ENCODE results near the gene PPP1R7. TPM values are rescaled to one million over a fixed set of nuclear protein-coding genes. Genes with fewer than 3 reads are reported as not detected.

The PPP1R7 gene
- total and polyA plus RNA-seq, 8 donors: 22.8 to 126 (median 54.6) TPM

- no peak for DNase-seq
These were observed 57.4 kb downstream of the PPP1R7 start for GRCh38 chr2:241207641-241208040.

GRCh38 chr2:241208058-241208457, 57.8 kb downstream of the PPP1R7 start:
- no peak for TF ChIP-seq CTCF (IDR thresholded peaks at IDR 0.05)
- TF ChIP-seq EP300 (IDR thresholded peaks at IDR 0.05): no peak
- no peak for TF ChIP-seq POLR2AphosphoS5 (IDR thresholded peaks at IDR 0.05)
- no peak for TF ChIP-seq POLR2A (IDR thresholded peaks at IDR 0.05)
- WGBS, 5 donors: 52 to 76% (median 70%) methylated on average over 6 of the region's 6 CpGs
- Histone ChIP-seq H3K4me3 (no peak overlapping the region), H3K27ac (no peak overlapping the region), H3K36me3 (no peaks in the 10 kb centered on the region), H3K27me3 (no peaks in the 10 kb centered on the region), H3K4me1 (no peaks in the 10 kb centered on the region), H3K9me3 (no peaks in the 10 kb centered on the region)
- intact Hi-C loops (cut with DNase I; ENCODE audit: low total_unique reads): no loop called here
- no peak for DNase-seq

More at GRCh38 chr2:241207641-241208040, 57.4 kb downstream of the PPP1R7 start:
- Histone ChIP-seq H3K27ac (no peak overlapping the region), H3K4me1 (no peaks in the 10 kb centered on the region), H3K27me3 (no peaks in the 10 kb centered on the region), H3K4me3 (no peak overlapping the region), H3K9me3 (no peaks in the 10 kb centered on the region), H3K36me3 (peaks cover 0 to 2% (median 0%) of the 10 kb centered on the region in 4 donors)
- intact Hi-C loops (cut with DNase I; ENCODE audit: low total_unique reads): no loop called here
- TF ChIP-seq EP300 (IDR thresholded peaks at IDR 0.05) (no peak), CTCF (IDR thresholded peaks at IDR 0.05) (no peak), POLR2AphosphoS5 (IDR thresholded peaks at IDR 0.05) (no peak), POLR2A (IDR thresholded peaks at IDR 0.05) (no peak)
- 58 to 80% (median 66%) methylated on average over 5 to 6 of the region's 6 CpGs for WGBS, 5 donors

- H3K36me3 ChIP-seq: no peaks in the 10 kb centered on the region
- no peak overlapping the region for H3K4me3 ChIP-seq
- no peaks in the 10 kb centered on the region for H3K9me3 ChIP-seq
- no peak for DNase-seq
- H3K27ac ChIP-seq: no peak overlapping the region
- TF ChIP-seq CTCF (IDR thresholded peaks at IDR 0.05): no peak
- TF ChIP-seq EP300 (IDR thresholded peaks at IDR 0.05): no peak
- no peak for TF ChIP-seq POLR2A (IDR thresholded peaks at IDR 0.05)
- no peak for TF ChIP-seq POLR2AphosphoS5 (IDR thresholded peaks at IDR 0.05)
- H3K4me1 ChIP-seq: no peaks in the 10 kb centered on the region
- WGBS, 5 donors: 84 to 93% (median 88%) methylated on average over 17 to 33 of the region's 33 CpGs
- H3K27me3 ChIP-seq: no peaks in the 10 kb centered on the region
- intact Hi-C loops (cut with DNase I; ENCODE audit: low total_unique reads): no loop called here
These were observed 59.0 kb downstream of the PPP1R7 start for GRCh38 chr2:241209271-241209670.

- TF ChIP-seq POLR2A (IDR thresholded peaks at IDR 0.05) (no peak), EP300 (IDR thresholded peaks at IDR 0.05) (no peak), CTCF (IDR thresholded peaks at IDR 0.05) (no peak), POLR2AphosphoS5 (IDR thresholded peaks at IDR 0.05) (no peak)
- intact Hi-C loops (cut with DNase I; ENCODE audit: low total_unique reads): no loop called here
These were observed 61.0 kb downstream of the PPP1R7 start for GRCh38 chr2:241211276-241211675.

More at GRCh38 chr2:241211276-241211675, 61.0 kb downstream of the PPP1R7 start:
- Histone ChIP-seq H3K9me3 (no peaks in the 10 kb centered on the region), H3K27me3 (no peaks in the 10 kb centered on the region), H3K4me3 (no peak overlapping the region), H3K4me1 (no peaks in the 10 kb centered on the region), H3K27ac (no peak overlapping the region), H3K36me3 (no peaks in the 10 kb centered on the region)
- DNase-seq: no peak
- WGBS, 5 donors: 24 to 34% (median 30%) methylated on average over 2 of the region's 2 CpGs
